Measurements from ENCODE around the gene SEMA4C.

- TF ChIP-seq CTCF (IDR thresholded peaks at IDR 0.05; ENCODE audit: poor library complexity, severe bottlenecking) (no peak), MXI1 (conservative IDR thresholded peaks at IDR 0.05; ENCODE audit: poor library complexity, severe bottlenecking) (no peak), TAF1 (IDR thresholded peaks at IDR 0.05; ENCODE audit: low read depth) (no peak)
Measured at GRCh38 chr2:96895032-96895745, 25.3 kb upstream of the SEMA4C start.

All from neural cell (in vitro differentiated cells).